Measurements from ENCODE around the gene ASTN2.

ASTN2 gene

DNA sequence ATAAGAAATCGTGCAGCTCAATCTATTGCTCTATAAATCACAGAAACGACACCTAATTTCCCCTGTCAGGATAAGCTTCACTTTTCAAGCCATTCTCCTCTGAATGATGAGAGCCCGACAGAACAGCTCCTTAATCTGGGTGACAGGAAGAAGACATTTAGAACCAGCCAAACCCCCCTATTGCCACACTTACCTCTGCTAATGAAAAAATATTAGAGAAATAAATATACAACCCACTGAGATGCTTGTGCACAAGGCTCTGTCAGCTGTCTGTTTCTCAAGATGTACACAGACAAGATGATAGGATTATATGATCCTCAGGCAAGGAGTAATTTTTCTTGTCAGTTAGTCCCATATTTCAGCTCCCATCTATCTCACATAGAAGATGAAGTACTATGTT, 785.2 kb downstream of the ASTN2 start:
- no peak for DNase-seq (ENCODE audit: low read depth in 2 of 2)

DNA sequence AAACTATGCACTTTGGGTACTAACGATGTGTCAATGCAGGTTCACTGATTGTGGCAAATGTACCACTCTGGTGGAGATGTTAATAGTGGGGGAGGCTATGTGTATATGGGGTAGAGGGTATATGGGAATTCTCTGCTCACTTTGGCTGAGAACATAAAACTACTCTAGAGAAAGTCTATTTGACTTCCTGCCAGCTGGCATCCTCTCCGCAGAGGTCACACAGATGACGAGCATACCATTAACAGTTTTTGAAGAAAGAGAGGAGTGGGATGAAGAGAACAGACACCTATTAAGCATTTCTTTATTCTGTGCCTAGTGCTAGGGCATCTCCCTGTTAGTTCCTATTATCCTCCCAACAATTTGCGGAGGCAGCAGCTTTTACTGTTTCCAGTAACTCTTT, 786.1 kb downstream of the ASTN2 start:
- no peak for DNase-seq (ENCODE audit: low read depth in 2 of 2)

DNA sequence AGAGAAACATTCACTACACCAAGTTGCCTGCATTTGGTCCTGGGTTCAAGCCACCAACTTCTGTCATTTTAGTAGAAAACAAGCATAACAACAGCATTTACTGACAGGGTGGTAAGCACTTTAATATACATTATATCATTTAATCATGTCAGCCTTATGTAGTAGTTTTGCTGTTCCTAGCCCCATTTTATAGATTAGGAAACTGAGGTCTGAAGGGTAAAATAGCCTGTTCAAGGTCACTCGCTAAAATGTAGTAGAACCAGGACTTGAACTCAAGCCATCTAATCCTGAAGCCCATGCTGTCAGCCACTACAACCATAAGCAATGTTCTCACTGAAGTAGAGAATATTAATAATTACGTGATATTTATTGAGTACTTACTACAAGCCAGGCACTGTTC, 787.4 kb downstream of the ASTN2 start:
- no peak for DNase-seq (ENCODE audit: low read depth in 2 of 2)

DNA sequence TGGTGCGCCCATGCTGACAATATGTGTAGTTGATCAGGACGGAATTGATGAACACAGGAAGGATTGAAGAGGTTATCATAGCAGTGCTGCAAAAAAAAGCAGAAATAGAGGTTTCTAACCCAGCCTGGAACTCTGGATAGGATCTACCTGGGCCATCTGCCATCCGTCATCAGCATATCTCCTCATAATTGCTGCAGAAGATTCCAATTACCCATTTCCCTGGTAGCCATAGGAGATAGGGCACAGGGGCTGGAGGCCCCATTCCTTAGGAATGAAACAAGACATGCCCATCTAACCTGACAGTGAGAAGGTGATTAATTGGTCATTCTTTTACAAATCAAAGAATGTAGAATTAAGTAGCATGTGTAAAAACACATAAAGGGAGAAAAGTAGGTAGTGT, 788.1 kb downstream of the ASTN2 start:
- no peak for DNase-seq (ENCODE audit: low read depth in 2 of 2)

DNA sequence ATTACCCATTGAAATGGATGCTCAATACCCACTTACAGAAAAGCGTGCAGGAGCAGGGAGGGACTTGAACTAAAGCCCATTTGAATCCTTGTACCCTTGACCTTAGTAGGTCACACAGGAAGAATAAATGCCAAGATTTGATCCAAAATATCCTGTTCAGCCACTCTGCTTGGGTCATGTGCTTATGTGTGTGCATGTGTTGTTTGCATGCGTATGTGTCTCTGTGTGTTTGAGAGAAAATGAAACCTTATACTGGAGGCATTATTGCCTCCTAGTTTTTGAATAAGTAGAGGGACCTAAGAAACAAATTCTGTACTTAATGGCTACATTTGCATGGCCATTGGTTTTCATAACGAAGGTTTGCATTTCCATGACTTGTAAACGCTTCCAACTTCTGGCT, 791.1 kb downstream of the ASTN2 start:
- DNase-seq (ENCODE audit: low read depth in 2 of 2), result no peak

DNA sequence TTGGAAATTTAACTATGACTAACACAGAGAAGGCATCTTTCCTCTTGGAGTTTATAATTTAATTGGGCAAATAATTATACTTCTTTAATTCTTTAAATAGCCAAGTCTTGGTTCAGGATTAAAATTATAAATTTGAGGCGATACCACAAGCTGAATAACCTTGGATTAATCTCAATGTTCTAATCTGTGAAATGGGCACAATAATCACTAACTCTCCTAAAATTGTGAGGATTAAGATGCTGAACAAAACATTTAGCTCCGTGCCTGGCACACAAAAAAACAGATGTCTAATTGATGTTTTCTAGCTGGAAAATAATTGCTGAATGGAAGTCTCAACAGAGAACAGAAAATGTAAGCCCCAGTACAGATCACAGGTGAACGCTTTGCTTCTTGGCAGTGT, 797.5 kb downstream of the ASTN2 start:
- no peak for DNase-seq (ENCODE audit: low read depth in 2 of 2)

DNA sequence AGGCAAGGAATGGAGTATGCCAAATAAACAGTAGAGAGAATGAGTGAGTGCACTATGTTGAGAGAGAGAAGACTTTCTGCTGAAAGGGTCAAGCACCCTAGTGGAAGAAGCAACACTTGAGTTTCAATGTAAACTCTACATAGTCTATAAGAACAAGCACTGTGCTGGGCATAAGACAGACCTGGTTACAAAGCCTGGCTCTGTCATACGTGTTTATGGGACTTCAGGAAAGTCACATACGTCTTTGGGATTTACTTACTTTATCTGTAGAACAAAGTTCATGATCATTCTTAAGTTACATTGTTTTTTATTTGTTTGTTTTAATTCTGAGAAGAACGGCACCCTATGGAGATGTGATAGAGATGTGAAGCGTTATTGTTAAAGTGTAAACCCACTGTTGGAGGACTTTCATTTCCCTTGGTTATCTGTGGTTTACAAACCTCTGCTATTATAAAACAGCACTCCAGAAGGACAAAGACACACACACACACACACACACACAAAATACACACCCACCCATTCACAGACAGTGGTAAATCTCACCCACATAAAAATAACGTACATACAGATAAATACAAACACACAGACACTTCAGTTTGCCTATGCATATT, 798.4 kb downstream of the ASTN2 start:
- DNase-seq (ENCODE audit: low read depth in 2 of 2), result no peak

DNA sequence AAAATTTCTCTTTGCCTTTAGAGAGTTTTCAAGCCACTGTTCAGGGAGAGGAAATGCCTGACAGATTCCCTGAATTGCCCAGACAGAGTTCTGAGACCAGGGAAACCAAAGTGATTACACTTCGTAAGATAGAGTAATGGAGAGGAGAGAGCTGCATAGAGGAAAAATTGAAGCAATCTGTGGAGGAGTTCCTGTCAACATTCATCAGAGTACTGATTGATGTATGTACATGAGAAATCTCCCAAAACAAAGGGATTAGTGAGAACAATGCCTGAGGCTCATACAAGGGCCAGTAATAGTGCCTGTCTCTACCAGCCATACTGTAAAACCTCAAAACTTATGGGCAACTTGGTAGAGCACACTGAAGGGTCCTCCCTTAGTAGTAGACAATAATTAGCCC, 806.8 kb downstream of the ASTN2 start:
- DNase-seq (ENCODE audit: low read depth in 2 of 2), result no peak

DNA sequence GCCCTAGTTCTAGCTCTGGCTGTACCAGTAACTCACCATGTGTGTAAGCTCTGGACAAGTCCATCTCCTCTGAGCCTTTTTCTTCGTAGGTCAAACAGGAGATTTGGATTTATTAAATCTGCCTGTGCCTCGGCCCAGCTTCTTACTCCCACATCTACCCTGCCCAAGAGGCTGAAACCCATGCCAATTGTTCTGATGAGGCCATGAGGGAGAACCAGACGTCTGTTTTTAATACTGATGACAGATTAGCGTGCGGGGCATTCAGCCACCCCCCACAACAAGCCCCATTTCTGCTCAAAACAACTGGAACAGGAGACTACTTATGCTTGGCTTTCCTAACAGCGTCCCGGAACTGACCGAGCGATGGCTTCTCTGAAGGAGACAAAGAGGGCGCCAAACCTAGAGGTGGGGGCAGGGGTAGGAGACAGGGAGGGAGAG, 808.9 kb downstream of the ASTN2 start:
- DNase-seq (ENCODE audit: low read depth in 2 of 2), result no peak

DNA sequence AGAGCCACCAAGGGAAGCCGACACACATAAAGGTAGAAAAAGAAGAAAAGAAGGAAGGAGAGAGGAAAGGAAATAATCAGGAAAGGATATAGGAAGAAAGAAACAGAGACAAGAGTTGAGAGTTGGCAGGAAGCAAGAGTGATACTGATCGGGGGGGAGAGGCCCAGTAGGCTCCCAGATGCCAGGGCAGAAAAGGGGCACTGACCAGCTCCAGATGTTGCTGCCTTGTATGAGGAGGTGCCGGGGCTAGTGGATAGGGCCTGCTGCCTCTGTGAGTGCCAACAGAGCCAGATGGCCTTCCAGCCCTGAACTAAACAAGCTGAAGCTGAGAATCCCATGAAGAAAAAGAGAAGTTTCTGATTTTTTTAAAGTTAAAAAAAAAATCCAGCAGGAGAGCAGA, 809.8 kb downstream of the ASTN2 start:
- no peak for DNase-seq (ENCODE audit: low read depth in 2 of 2)

DNA sequence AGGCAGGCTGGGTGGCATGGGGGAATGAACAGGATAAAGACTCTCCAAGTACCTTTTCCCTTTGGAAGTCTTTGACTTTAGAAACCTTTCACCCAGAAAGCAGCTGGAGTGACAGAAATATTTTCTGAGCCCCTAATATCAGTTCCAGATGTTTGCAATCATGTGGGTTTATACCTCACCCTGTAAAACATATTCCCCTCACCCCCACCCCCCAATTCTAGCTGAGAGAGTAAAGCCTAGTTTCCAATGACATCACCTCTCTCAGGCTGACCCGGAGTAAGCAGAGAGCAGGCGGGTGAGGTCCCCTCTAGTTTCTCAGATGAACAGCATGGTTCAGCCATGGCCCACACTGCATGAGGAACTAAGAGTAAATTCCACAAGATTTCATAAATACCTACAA, 810.6 kb downstream of the ASTN2 start:
- DNase-seq (ENCODE audit: low read depth in 2 of 2), result no peak

DNA sequence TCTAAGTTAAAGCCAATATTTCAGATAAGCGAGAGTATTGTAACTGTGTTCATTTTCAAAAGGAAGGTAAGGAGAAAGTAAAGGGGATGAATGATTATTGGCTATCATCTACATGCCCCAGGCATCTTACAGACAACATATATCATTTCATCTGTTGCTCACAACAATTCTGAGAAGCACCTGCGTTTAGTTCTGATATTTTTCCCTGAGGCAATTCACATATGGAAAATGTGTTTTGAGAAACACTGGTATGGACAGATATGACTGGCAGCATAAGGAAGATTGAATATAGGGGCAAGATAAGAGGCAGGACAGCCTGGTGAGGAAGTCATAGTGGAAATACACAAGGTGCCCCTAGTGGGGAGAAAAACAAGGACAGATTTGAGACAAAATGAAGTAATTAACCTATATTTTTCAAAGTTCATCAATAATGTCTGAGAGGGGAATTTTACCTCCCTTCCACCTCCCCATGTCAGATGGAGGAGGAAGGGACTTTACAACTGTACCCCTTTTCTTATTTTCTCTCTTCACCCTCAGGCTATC, 815.4 kb downstream of the ASTN2 start:
- DNase-seq (ENCODE audit: low read depth in 2 of 2), result no peak

DNA sequence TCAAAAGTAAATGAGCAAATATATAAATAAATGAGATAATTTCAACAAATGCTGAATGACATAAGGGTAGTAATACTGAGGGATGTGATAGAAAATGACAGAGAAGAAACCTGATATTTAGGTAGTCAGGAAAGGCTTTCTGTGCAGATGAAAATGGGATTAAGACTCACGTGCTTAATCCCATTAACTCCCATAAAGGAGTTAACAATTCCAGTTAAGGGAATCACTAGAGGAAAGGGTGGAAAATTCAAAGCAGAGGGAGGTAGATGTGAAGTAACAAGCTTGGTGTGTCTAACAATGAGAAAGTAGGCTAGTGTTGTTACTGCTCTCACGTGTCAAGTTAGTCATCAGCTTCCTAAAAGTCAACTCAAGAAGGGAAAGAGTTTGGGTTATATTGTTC, 818.2 kb downstream of the ASTN2 start:
- DNase-seq (ENCODE audit: low read depth in 2 of 2), result no peak

DNA sequence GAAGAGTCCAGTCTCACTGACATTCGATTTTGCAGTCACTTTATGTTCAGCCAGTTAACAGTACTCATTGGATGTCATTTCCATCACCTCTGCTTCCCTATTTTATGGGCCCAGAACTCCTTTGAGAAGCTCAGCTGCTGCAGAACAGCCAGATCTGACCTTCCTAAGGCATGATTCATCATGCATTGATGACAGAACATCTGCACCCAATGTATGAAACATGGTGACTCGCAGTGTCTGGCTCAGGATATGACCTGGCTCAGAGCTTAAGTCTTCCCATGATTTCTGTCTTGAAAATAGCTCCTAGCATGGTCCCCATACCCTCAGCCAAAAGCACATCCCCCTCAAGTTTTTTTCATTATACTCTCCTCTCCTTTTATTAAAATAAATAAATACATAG, 820.3 kb downstream of the ASTN2 start:
- DNase-seq (ENCODE audit: low read depth in 2 of 2), result no peak

DNA sequence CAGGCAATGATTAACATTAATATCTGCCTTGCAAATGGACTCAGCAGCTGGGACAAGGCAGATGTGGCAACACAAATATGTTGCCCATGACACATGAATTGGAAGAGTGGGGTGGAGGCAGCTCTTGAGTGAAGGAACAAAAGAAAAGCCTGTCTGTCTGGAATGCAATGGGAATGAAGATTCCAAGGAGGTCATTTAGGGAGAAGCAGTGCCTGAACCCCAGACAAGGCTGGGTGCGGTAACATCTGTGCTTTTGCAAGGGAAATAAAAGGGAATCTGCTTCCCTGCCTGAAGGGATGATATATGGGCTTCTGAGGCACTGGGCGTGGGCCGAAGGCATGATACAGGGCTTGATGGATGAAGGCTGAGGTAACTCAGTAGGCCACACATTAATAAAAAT, 821.9 kb downstream of the ASTN2 start:
- no peak for DNase-seq (ENCODE audit: low read depth in 2 of 2)

DNA sequence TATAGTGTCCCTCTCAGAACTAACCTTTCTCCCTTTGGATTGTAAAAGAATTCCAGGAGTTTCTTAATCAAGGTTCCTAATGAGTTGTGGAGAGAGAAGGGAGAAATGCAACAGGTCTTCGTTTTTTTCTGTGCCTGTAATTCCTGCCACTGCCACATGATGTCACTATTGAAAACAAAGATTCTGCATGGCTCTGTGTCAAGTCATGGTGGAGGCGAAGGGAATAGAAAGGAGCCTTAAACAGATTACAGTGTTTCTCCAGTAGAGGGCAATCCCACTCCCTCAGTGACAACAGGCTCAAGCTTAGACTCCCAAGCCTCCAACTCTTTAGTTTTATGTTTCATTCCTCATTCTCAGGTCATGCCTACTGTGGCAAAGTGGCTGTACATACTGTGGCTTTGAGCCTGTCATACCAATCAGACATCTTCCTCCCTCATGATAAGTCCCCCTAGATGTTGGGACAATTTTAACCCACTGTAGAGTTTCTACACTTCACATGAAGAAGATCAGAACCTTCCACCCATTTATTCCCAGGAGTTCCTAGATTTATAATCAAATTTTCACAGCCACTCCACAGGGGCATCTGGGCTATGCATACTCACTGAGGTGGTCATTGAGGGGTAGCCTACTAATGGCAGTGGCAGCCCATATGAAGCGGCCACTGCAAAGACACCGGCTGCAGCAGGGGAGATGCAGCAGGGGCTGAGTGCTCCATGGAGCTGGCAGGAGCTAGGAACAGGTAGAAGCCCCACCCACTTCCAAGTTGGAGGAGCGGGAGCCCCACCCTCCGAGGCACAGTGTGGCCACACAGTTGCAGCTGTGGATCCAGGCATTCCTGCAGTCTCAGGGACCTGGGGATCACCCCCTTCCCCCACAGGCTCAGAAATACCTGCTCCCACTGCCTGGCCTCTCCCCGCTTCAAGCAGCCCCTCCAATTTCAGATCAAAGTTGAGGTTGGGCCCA, 825.2 kb downstream of the ASTN2 start:
- DNase-seq (ENCODE audit: low read depth in 2 of 2), result no peak

DNA sequence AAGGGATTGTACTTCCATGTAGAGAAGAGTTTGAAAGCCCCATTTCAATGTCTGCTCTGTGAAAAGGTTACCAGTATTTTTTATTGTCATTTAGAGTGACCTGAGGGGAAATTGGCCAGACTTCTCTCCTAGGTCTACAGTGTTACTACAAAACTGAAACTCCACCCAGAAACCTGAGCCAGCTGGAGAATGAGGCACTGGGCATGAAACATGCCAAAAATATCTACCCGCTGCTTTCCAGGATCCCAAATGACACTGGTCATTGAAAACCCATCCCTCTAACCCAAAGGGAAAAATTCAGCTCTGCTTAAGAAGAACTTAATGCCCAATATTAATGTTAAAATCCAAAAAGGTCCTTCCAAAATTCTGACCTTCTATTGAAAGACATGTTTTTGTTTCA, 826.9 kb downstream of the ASTN2 start:
- no peak for DNase-seq (ENCODE audit: low read depth in 2 of 2)

DNA sequence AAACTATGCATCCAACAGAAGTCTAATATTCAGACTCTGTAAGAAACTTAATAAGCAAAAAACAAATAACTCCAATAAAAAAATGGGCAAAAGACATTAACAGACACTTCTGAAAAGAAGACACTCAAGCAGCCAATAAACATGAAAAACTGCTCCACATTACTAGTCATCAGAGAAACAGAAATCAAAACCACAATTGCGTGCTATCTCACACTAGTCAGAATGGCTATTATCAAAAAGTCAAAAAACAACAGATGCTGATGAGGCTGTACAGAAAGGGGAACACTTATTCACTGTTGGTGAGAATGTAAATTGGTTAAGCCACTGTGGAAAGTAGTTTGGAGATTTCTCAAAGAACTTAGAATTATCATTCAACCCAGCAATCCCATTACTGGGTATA, 829.0 kb downstream of the ASTN2 start:
- DNase-seq (ENCODE audit: low read depth in 2 of 2), result no peak

DNA sequence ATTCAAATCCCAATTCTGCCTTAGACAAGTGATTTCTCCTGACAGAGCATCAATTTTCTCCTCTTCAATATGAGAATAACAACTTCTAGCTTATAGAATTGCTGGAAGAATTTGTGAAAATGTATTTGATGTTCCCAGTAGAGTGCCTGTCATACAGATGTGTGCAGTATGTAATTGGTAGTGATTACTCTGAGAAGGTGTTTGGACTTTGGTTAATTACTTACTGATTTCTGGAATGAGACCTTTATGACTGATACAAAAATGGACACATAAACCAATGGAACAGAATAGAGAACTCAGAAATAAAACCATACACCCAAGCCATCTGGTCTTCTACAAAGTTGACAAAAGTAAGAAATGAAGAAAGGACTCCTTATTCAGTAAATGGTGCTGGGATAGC, 829.7 kb downstream of the ASTN2 start:
- DNase-seq (ENCODE audit: low read depth in 2 of 2), result no peak

DNA sequence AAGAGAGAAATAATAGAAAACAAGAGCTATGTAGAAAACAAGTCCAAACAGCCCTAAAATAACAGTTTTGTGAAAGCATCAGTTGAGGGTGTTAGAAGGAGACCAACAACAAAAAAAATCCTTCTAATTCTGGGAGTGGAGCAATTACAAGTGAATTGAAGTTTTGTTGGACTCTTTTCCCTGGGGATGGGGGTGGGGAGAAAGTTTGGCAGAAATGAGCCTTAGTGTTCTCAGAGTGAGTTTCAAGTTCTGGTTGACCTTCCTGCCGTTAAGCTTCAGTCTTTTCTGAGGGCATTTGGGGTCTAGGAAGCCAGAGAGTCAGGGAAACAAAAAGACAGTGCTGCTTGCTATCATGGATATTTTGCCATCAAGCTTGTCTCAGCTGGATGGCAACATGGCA, 834.0 kb downstream of the ASTN2 start:
- DNase-seq (ENCODE audit: low read depth in 2 of 2), result no peak

DNA sequence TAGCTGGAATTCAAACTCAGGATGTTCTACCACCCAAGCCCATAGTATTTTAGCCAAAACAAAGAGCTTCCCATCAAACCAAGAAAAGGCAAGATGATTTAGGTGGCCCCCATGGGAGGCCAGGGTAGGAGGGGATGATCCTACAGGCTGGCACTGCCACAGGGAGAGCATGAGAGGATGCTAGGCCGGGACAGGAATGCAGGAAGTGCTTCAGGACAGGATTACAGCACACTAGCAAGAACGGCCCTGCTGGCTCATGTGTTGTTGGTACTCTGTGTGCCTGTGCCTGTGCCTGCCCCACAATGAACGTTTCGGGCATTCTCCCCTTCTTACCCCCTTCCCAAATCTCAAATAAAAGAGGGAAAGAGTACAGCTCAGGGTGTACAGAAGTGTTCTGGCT, 838.5 kb downstream of the ASTN2 start:
- DNase-seq (ENCODE audit: low read depth in 2 of 2), result no peak

DNA sequence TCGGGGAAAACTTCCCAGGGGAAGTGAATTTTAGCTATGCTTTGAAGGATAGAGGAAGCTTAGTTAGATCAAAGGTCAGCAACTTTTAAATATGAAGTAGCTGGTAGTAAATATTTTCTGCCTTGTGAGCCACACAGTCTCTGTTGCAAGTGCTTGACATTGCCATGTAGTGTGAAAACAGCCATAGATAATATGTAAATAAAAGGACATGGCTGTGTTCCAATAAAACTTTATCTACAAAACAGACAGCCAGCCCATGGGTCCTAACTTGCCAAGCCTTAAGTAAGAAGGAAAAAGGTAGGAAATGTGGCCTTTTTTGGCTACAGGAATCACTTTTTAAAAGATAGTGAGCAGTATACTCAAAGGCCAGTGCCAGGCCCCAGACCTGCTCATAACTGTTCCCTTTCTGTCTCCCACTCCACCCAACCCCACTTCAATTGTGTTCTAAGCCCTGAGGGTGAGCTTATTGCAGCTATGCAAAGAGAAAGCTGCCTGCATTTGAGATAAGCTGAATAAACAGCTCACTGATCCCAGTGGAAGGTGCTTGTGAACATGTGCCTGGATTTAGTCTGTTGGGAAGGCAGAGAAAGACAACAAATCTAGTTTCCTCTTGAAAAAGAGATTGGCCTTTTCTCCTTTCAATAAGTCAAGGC, 840.7 kb downstream of the ASTN2 start:
- no peak for DNase-seq (ENCODE audit: low read depth in 2 of 2)
